ENCODE results near the gene LASP1.

DNA sequence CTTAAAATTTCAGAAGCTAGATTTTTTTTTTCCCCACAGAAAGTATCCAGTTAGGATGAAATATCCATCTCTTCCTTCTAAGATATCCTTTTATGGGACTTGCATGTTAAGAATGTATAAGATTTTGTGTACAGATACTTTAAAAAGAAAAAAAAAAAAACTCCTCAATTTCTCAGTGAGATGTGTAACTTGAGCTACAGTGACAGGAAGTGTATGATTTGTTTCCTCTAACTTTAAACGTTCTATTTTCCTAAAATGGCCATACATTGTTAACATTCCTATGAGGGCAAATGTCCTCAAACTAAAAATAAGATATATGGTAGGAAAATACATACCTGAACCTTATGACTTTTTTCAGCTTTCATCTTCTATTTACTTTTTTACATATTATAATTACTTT, 88.5 kb downstream of the LASP1 start:
- TF ChIP-seq, protein P1, sequence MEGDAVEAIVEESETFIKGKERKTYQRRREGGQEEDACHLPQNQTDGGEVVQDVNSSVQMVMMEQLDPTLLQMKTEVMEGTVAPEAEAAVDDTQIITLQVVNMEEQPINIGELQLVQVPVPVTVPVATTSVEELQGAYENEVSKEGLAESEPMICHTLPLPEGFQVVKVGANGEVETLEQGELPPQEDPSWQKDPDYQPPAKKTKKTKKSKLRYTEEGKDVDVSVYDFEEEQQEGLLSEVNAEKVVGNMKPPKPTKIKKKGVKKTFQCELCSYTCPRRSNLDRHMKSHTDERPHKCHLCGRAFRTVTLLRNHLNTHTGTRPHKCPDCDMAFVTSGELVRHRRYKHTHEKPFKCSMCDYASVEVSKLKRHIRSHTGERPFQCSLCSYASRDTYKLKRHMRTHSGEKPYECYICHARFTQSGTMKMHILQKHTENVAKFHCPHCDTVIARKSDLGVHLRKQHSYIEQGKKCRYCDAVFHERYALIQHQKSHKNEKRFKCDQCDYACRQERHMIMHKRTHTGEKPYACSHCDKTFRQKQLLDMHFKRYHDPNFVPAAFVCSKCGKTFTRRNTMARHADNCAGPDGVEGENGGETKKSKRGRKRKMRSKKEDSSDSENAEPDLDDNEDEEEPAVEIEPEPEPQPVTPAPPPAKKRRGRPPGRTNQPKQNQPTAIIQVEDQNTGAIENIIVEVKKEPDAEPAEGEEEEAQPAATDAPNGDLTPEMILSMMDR (IDR thresholded peaks at IDR 0.05), result no peak
- no peak for TF ChIP-seq POLR2A (IDR thresholded peaks at IDR 0.05)
